ENCODE results near the gene LIF. TPM values are rescaled to one million over a fixed set of nuclear protein-coding genes. Genes with fewer than 3 reads are reported as not detected.

The LIF gene
- total RNA-seq: 0.24 TPM

DNA sequence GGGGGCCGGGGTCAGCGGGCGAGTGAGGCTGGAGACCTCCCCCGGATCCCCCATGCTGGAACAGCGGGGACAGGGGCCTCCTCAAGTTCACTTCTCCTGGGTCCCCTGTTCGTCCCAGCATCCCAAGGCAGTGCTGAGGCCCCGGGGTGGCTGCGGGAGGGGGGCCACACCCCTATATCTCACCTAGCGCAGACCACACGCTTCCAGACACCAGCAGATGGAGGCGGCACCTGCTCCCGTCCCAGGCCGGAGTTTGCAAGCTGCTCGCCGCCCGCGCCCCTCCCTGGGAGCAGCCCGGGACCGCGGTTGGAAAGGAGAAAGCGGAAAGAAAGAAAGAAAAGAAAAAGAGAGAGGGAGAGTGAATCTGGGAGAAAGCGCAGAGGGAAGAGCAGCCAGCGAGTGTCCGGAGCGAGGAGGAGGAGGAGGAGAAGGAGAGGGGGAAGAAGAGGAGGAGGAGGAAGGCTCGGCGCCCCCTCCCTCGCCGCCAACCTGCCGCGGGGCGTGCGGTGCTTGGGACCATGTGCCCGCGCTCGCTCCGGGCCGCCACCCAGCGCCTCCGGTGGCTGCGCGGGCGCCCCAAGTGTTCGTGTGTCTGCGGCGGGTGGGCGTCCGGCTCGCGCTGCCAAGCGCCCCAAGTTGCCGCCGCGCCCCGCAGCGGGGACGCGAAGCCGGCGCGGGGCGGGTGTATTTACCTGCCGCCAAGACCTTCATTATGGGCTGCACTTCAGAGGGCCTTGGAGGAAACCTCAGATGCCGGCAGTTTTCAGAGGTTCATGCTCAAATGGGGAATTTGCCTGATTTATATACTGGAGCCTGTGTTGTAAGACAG is at the start of gene LIF:
LIF (minus strand) TSS at position 775 of the 829 bp plus-strand sequence; CDS start at position 711, 64 bp downstream.
- no peak for ATAC-seq

DNA sequence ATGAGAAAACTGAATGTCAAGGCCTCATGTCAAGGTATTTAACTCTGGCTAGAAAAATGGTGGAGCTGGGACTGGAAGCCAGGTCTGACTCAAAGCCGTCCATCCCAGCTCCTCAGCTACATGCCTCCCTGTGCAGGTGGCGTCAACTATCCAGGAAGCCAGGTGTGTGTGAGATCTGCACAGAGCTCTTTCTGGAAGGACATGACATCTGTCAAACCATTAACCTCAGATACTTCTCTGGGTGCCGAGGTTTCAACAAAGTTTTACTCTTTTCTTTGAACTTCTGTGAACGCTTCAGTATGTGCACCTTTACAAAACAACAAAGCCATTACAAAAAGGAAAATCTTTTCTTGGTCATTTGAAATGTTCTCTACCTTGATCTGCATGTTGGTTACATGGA is 49.8 kb upstream of the LIF start:
- no peak for ATAC-seq

DNA sequence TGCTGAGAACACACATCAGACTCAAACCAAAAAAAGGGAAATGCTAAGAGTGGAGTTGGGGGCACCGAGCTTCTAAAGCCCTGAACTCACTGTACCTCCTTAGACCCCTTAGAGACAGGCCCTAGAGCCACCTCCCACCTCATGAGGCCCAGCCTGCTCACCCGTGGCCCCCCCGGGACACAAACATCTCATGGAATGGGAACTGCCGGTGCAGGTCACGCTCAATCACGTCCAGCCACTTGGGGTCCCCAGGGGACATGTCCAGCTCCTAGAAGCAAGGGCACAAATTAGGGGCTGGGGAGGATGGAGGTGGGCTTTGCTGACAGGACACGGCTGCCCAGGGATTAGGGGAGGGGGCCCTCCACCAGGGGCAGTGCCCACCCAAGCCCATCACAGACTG is 49.0 kb upstream of the LIF start:
- ATAC-seq: no peak

DNA sequence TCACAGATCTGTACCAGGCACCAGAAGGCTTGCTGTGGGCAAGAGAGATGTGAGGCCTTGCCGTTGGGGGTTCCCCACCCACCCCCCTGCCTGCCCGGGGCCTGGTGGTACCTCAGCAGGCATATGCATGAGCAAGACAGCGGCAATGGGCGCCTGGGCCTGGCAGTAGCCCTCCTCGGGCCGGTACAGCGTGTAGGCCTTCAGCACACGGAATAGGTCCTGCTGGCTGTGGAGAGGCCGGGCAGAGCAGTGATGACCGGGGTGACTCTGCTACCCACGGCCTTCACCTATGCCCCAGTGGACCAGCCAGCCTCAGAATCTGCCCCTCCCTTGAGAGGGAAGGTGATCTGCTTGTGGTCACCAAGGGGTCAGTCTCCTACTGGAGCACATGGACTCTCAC is 48.3 kb upstream of the LIF start:
- no peak for ATAC-seq

DNA sequence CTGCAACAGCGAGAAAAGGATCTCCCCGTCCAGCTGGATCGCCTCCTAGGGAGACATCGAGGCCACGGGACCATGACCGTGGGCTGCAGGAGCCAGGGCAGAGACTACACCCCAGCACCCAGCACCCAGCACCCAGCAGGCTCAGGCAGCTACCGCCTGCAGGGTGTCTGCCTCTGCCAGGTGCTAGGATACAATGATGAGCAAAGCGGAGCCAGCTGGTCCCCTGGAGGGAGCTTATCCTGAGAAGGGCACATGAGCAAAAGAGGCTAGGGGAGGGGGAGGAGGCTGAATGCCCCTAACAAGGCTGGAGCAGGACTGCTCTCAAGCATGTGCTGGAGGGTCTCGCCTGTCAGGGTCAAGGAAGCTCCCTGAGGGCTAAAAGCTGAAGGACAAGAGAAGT is 47.5 kb upstream of the LIF start:
- no peak for ATAC-seq

DNA sequence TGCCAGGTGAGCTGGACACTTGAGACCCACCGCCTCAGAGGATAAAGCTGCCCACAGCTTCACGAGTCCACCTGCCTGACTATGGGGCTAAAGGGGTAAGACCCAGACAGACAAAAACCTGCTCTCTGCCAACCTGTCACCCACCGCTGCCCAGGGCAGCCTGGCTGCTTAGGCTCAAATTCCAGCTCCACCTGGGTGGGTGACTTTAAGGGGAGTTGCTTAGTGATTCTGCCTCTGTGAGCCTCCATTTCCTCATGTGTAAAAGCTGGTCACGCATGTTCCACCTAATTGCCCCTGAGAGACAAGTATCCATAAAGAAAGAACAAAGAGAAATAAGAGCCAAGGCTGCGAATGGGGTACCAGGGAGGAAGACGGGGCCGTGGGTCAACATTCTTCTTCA is 46.5 kb upstream of the LIF start:
- no peak for ATAC-seq

DNA sequence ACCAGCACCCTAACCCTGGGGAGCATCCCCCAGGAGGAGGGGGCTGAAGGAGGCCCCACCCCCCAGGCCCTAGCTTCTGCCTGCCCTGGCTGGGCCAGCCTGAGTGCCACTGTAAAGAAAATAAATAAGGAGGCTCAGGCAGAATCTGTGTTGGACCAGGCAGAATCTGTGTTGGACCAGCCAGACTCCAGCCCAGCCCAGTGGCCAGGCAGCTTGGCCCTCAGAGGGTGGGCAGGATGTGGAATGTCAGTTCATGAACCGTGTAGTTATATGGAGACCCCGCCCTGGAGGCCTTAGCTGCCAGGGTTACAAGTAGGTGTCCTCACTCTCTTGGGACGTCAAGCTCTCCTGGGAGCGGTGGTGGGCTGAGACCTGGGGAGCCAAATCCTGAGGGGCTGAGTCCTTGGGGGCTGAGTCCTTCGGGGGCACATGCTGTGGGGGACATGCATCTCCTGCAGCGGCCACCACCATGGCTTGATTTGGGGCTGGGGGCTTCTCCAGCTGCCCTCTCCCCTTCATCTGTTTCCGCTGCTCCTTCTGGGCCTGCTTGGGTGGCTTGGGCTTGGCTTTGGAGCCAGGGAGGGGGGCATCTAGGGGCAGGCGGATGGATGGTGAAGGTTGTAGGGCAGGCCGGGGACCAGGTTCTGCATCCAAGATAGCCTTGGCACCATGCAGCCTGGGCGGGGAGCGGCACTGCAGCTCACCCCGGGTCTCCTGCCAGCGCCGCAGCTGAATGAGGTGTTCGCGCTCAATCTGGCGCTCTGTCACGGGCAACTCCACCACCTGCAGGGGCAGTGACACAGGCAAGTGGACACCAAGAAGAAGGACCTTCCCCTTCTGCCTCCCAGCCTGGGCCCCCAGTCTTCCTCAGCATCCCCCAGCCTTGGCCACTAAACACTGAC is 45.8 kb upstream of the LIF start:
- no peak for ATAC-seq

DNA sequence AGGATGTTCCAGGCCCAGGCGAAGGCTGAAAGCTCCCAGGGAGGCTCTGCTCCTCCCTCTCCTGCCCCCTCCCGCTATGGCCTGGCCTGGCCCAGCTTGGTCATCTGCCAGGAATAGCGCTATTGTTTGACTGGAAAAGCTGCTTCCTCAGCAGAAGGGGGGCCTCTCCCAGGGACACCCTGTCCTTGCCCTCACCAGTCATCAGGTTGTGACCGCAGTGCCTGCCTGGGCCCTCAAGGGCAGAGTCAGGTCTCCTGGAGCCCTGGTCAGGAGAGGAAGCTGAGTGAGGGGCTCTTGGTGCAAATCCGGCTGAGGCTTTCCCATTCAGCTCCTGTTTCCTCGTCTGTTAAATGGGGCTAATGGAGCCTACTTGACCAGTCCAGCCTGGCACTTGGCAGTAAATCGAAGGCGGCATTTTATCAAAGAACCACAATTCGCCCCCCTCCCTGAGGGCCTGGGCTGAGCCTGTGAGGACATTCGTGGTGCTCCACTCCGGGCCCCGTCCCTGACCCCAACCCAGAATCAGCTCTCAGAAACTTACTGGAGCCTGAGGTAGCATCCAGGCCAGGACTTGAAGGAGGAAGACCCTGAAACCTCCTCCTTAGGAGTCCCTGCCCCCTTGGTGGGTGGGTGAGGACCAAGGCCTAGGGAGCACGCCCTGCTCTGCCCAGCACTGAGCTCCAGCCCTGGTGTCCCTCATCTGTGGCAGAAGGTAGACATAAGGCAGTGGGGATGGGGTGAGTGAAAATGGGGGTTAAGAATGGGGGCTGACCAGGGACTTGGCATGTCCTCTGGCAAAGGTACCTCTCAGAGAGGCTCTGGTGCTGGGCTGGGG is 44.7 kb upstream of the LIF start:
- ATAC-seq: peak; percentile 56

DNA sequence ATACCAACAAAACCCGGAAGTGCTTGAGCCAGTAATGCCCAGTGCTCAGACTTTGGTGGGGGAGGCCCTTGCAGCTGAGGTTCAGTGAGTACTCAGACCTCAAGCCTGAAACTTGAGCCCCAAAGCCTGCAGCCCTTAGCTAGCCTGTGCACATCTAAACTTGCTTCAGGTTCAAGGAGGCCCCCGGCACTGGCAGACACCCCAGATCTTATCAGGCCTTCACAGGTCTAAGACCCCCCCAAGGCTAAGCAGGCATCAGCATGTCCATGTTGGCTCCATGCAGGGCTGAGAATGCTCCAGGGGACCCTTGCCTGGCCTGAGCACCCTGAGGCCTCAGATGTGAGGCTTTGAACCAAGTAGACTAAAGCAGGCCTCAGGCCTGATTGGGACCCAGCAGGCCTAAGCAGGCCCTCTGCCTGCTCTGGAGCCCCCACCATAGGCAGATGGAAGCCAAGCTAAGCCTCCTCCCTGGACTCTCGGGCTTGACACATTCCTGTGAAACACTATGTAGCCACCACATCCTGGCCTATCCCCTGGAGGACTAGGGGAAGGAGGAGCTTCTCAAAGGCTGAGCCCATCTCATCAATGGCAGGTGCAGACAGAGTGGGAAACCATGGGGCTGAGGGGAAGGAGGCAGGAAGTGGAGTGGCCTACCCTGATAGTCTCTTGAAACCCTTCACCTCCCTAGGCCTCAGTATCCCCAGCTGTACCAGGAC is 43.9 kb upstream of the LIF start:
- peak; percentile 19 for ATAC-seq

DNA sequence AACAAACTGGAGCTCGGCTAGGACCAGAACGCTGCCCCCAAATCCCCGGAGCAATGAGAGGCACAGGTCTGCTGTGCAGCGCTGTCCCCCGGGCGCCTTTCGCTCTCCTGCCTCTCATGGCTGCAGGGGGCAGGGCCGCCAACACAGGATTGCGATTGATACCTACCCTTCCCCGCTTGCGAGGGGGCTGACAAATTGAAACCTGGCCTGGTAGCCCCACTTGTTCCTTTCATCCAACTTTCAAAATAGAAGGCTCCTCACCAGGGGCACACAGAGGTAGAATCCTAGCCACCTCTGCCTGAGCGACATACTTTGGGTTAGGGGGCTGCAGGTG is 43.4 kb upstream of the LIF start:
- peak; percentile 1 for ATAC-seq

DNA sequence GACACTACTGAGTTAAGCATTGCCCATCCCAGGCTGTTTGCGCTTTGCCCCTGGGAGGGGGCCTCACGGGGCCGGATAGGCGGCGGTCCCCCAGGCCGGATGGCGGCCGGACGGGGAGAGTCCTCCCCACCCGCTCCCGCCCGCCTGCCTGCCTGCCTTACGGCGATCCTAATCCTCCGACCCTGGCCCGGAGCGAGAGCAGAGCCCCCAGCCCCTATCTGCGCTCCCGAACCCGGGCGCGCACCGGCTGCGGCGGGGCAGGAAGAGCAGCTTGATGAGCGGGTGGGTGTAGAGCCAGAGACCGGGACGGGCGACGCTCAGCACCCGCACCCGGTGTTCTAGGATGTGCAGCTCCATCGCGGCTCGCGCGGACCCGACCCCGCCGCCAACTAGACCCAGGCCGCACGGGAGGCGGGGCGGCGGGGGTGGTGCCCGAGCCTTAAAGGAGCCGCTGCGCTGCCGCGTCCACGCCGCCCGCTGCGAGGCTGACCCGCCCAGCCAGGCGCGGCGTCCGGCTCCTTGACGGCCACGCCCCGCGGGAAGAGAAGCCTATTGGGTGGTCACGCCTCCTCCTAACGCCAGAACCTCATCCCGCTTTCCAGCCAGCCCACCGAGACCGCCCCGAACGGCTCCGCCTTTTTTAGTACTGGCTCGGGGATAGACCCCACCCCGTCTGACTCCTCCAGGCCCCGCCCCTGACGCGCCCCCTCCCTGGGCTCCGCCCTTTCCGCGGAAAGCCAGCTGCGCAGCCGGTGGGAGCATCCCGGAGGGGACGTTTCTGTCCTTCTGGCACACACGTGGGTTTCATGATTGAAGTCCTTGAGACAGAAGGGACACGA is 42.8 kb upstream of the LIF start, which contains the start of gene CASTOR1:
CASTOR1 (minus strand) TSS at position 365 of the 839 bp plus-strand sequence; CDS start at position 357, 8 bp downstream.
- ATAC-seq: peak; percentile 78

DNA sequence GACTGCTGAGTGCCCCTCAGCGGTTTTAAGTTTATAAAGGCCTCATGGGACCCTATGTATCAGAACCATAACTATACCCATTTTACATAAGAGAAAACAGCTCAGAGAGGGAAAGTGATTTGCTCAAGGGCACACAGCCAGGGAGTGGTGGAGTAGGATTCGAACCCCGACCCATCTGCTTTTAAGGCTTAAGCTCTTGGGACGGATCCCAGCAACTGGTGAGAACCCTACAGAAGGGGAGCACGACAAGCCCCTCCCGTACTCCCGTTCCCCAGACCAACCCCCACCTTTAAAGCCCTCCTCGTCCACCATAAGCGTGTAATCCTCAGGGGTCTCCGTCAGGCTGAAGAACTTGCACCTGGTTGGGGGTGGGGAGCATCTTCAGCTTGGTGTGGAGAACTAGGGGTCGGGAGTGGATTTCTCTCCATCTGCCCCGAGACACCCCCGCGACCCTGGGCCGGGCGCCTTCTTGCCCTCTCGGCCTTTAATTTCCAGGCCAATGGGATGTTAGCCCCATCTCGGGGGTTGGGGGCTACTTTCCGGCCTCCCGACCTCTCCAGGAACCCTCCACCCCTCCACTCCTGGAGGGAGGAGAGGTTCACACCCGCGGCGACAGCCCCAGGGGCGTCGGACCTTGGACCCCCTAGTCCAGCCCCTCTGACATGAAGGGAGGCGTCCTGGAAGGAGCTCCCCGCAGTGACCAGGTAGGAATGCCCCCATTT is 42.0 kb upstream of the LIF start:
- no peak for ATAC-seq

DNA sequence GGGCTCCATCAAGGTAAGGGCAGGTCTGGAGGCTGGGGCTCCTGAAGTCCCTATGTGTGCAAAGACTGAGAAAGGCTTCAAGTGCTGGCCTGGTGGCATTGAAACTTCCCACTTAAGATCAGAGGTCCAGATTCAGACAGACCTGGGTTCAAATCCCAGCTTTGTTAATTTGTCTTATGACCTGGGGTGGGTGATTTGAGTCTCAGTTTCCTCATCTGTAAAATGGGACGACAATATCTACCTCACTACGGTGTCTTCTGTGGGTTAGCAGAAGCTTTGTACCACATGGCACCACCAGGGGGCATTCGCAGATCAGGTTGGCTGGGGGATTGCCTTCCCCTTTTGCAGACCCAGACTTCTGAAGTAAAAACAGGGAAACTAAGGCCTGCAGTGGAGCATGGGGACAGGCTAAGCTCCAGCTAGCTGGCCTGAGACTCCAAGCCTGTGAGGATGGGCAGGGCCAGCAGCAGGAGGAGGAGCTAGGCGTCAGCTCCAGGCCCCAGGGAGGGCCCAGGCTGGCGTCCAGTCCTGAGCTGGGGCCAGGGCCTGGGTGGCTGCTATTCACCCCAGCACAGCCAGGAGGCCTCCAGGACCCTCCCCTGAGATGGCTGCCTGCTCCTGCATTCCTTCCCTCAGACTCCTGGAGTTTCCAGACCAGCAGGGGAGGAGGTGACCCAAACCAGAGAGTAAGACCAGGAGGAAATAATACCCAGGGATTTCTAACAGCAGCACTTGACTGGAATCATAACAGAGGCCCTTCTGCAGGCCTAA is 41.3 kb upstream of the LIF start:
- ATAC-seq: peak; percentile 33

DNA sequence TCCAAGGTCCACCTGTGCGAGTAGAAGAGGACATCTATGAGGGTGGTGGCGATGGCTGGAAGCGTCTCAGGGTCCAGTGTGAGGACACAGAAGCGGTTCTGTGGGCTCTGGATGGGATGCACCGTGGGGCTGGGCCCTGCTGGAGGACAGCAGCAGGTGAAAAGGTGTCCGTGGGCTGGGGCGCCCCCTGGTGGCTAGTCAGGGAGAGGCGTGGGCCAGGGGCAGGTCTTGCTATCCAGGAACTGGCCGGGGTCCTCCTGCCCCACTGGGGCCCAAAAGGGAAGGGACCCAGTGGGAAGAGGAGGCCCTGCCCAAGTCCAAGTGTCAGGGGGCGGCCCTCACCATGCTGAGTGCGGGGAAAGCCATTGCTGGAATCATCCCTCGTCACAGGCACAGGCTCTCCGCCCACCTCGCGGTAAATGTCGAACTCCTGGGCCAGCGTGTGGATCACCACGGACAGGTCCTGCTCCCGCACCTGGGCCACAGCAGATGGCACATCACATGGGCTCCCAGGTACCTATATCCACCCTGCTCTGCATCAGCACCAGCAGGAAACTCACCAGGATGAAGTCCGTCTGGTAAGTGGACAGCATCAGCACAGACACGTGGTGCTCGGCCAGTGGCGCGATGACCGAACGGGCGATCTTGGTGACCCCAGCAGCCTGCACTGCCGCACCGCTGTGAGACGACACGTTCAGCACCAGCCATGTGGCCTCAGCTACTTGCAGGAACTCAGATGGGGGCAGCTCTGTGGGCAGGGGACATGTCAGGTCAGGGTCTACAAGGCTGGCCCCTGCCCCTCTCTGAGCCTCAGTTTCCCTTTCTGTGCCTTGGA is 40.5 kb upstream of the LIF start:
- ATAC-seq: peak; percentile 3

DNA sequence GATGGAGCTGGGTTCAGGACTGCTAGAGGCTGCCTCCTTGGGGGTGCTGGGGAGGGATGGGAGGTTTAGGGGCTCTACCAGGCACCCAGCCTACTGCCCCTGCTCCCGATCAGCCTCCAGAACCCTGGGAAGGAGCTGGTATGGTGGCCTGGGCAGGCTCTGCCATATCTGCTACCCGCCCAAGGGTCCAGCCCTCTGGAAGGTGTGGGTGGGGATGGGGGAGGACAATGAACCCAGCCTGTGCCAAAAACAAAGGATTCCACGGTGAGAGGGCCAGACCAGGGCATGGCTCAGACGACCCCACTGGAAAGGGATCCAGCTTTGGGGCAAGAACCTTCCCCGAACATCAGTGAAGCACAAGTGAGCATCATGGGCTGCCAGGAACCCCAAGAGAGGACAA is 39.8 kb upstream of the LIF start:
- no peak for ATAC-seq

DNA sequence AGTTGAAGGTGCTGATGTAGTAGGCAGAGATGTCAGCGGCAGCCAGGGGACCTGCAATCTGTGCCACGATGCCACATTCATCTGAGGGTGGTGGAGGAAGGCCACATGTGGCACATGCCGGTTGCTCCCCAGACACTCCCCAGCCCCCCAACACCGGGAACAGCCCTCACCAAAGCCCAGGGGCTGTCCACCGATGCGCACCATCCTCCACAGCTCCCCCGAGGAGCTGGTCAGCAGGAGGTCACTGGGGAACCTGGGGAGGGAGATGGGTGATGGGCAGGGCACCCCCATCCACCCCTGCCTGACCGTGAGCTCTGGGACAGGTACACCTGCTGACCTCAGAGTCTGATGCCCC is 39.3 kb upstream of the LIF start:
- ATAC-seq: no peak

DNA sequence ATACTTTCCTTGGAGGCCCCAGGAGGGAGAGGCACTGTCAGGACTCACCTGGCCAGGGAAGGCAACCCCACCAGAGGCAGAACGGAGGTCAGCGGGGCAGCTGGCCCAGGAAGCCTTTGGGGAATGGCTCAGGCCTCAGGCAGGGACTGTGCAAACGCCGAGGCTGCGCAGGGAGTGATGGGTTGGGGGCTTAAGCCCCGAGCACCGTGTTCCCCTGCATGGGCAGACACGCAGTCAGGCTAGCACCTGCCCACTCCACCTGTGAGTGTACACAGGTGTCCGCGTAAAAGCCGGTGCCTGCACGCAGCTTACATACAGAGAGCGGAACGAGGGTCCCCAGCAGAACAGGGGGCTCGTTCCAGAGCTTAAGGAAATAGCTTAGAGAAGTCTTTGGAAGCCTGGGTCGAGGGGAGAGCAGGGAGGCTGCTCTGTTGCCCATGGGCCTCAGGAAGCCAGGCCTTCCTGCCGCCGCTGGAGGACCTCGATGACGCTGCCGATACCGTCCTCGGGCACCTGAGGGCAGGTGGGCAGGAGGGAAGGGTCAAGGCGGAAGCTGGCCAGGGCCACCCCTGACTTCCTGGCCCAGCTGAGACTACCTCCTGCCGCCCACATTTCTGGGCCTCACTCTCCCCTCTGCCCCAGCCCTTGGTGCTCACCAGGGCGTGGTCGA is 38.8 kb upstream of the LIF start:
- ATAC-seq: no peak

DNA sequence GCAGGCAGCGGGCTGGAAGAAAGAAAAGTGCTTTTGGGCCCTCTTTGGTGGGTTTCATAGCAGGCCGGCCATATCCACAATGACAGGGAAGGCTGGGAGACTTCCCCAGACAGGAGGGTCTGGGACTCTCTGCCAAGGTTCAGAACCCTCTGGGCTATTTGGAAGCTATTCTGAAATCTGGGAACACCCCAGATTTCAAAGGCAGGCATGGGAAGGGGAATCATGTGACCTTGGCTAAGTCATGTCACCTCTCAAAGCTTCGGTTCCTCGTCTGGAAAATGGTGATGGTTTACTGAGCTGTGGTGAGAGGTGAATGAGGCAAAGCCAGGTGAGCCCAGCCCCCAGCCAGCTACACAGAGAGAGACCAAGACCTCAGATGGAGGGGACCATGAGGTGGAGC is 38.1 kb upstream of the LIF start:
- ATAC-seq: no peak

Measured in esophagus mucosa (tissue), 1 donor.